HepG2 (cell line): ENCODE results near the gene LBX2. TPM values are rescaled to one million over a fixed set of nuclear protein-coding genes. Genes with fewer than 3 reads are reported as not detected.

Experiments used
- AGO1 ChIP-seq: fragments of 200-400 bp; formaldehyde crosslinking; IDR thresholded peaks from 2 replicates; pipeline ENCODE4 v1.6.1; 2017; ENCODE audit warnings: mild to moderate bottlenecking, low read depth, low read length, moderate library complexity; ENCODE audit not compliant: poor library complexity, severe bottlenecking
- AGO2 ChIP-seq: fragments of 200-400 bp; formaldehyde crosslinking; optimal IDR thresholded peaks from 2 replicates; pipeline ENCODE3; 2017; ENCODE audit warnings: mild to moderate bottlenecking, low read depth, low read length, moderate library complexity
- BATF2 ChIP-seq: sonication (generic); formaldehyde crosslinking; IDR thresholded peaks from 2 replicates; pipeline ENCODE4 v1.8.0; 2022; ENCODE audit warnings: mild to moderate bottlenecking, missing genetic modification reagents, moderate library complexity
- CCDC6 ChIP-seq: sonication (generic); formaldehyde crosslinking; IDR thresholded peaks from 2 replicates; pipeline ENCODE4 v1.8.1; 2022; ENCODE audit warnings: mild to moderate bottlenecking, missing genetic modification reagents, moderate library complexity
- LCORL ChIP-seq, 2 experiments: fragments of 450-650 bp in 1 of 2; sonication (generic) in 1 of 2; formaldehyde crosslinking in 1 of 2; IDR thresholded peaks; 2 replicates each; pipeline versions ENCODE4 v1.5.0 to v1.6.1; 2017 to 2020; ENCODE audit warnings: antibody characterized with exemption in 1 of 2, missing genetic modification reagents in 1 of 2
- NFAT5 ChIP-seq: sonication (generic); formaldehyde crosslinking; IDR thresholded peaks from 2 replicates; pipeline ENCODE4 v1.4.0; 2020; ENCODE audit warnings: missing genetic modification reagents
- PCBP1 ChIP-seq: fragments of 200-400 bp; formaldehyde crosslinking; IDR thresholded peaks from 2 replicates; pipeline ENCODE4 v1.6.1; 2017; ENCODE audit warnings: mild to moderate bottlenecking, low read depth, low read length, borderline replicate concordance
- RXRA ChIP-seq: sonication (generic); formaldehyde crosslinking; IDR thresholded peaks from 2 replicates; pipeline ENCODE4 v1.5.1; 2020; ENCODE audit warnings: missing genetic modification reagents
- SETDB1 ChIP-seq: sonication (generic); formaldehyde crosslinking; IDR thresholded peaks from 2 replicates; pipeline ENCODE4 v1.5.1; 2020; ENCODE audit warnings: missing genetic modification reagents, mild to moderate bottlenecking, borderline replicate concordance
- TFDP1 ChIP-seq: IDR thresholded peaks from 2 replicates; pipeline ENCODE4 v1.6.1; 2016; ENCODE audit warnings: missing compliant biosample characterization, missing genetic modification reagents, borderline replicate concordance
- TFE3 ChIP-seq: IDR thresholded peaks from 2 replicates; pipeline ENCODE4 v1.6.1; 2016
- ZBTB2 ChIP-seq: sonication (generic); formaldehyde crosslinking; IDR thresholded peaks from 2 replicates; pipeline ENCODE4 v1.8.0; 2022; ENCODE audit warnings: low read depth, missing genetic modification reagents
- ZNF256 ChIP-seq: sonication (generic); formaldehyde crosslinking; conservative IDR thresholded peaks from 2 replicates; pipeline ENCODE4 v1.4.0; 2020; ENCODE audit warnings: missing genetic modification reagents
- ZNF589 ChIP-seq: sonication (generic); formaldehyde crosslinking; conservative IDR thresholded peaks from 2 replicates; pipeline ENCODE4 v1.8.0; 2022; ENCODE audit warnings: mild to moderate bottlenecking, moderate library complexity, missing genetic modification reagents
- polyA plus RNA-seq, 8 experiments: library from polyadenylated mRNA; depleted of rRNA in 3 of 8; stranded (reverse) in 7 of 8; unstranded in 1 of 8; fragments of >200 nt; fragmentation: Illumina TruSeq in 4 of 8; extraction: Trizol in 4 of 8; gene quantifications; 2 replicates each; pipeline versions ENCODE4 v1.2.1 to v1.2.3, GENCODE V29; 2011 to 2016; ENCODE audit warnings: low read depth in 4 of 8, missing spikeins in 1 of 8, mixed read lengths in 1 of 8; ENCODE audit not compliant: insufficient read depth in 1 of 8
- total RNA-seq, 5 experiments: library from RNA; depleted of rRNA; stranded (reverse); fragments of >200 nt; fragmentation: Illumina TruSeq; extraction: Trizol; gene quantifications; 2 replicates each; pipeline ENCODE4 v1.2.3, GENCODE V29; 2016; ENCODE audit warnings: low read depth in 1 of 5

LBX2 gene
- total and polyA plus RNA-seq, 2 of the 13 experiments (the other 11 are each of a cell fraction or from before 2014, with no cell fraction given) = 6.4 to 8.1 TPM

- 0 out of 2 replicates have a peak, but pooled peaks have one; percentile 6 for TF ChIP-seq ZBTB2 (CRISPR knock-in tag)
- 0 out of 2 replicates have a peak, but pooled peaks have one; percentile 63 for TF ChIP-seq BATF2 (CRISPR knock-in tag)
- TF ChIP-seq SETDB1 (CRISPR knock-in tag) = no peak
- 0 out of 2 replicates have a peak, but pooled peaks have one; percentile 10 for TF ChIP-seq ZNF256
- 0 out of 2 replicates have a peak, but pooled peaks have one; percentile 12 for TF ChIP-seq TFE3 (CRISPR knock-in tag)
- 0 out of 2 replicates have a peak, but pooled peaks have one; percentile 32 for TF ChIP-seq PCBP1
- peak; percentile 6 for TF ChIP-seq AGO1
- TF ChIP-seq RXRA (CRISPR knock-in tag) = peak; percentile 25; the same call in 1 of the 2 replicates
- TF ChIP-seq LCORL (IDR thresholded peaks at IDR 0.05) = no peak
- TF ChIP-seq LCORL (CRISPR knock-in tag; IDR thresholded peaks at IDR 0.05) = 0 out of 2 replicates have a peak, but pooled peaks have one; percentile 5
- TF ChIP-seq TFDP1 (CRISPR knock-in tag) = 0 out of 2 replicates have a peak, but pooled peaks have one; percentile 8
- 0 out of 2 replicates have a peak, but pooled peaks have one; percentile 35 for TF ChIP-seq ZNF589 (CRISPR knock-in tag)
- peak; percentile 48; the same call in 1 of the 2 replicates for TF ChIP-seq CCDC6
- TF ChIP-seq AGO2 = peak; percentile 15
- no peak for TF ChIP-seq NFAT5 (CRISPR knock-in tag)
Measured at GRCh38 chr2:74513605-74514367, 14.4 kb upstream of the LBX2 start (continued).
